ENCODE results near the gene SALL1. TPM values are rescaled to one million over a fixed set of nuclear protein-coding genes. Genes with fewer than 3 reads are reported as not detected.

The SALL1 gene
- total and polyA plus RNA-seq, 2 experiments from 2014 or later, result 9.4 to 22.7 TPM

DNA sequence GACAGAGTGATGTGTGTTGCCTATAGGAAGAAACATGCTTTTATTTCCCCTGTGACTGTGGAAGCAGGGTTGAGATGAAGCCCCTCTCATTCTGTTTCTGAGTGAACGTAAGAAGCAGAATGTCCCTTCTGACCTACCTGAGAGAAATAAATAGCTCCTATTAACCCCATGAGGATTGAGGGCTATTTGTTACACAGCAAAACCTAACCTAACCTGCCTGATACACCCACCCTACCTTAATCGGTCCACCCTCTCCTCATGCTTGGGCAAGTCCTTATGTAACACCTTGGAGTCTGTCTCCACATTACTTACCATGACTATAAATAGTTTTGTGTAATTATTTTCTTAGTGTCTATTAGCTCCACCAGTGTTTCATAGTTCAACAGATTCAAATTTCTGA, 41.9 kb downstream of the SALL1 start:
- no peak overlapping the region for H3K4me2 ChIP-seq
- no peak overlapping the region for H3K27ac ChIP-seq (ENCODE audit: low read depth)
- DNase-seq (ENCODE audit: low spot score), result no peak
- H3K9me2 ChIP-seq (ENCODE audit: insufficient read depth), result no peaks in the 10 kb centered on the region
- H3K4me1 ChIP-seq (ENCODE audit: insufficient read depth), result peaks cover 28% of the 10 kb centered on the region
- no peak overlapping the region for H3K27ac Mint-ChIP-seq
- TF ChIP-seq, protein P1, sequence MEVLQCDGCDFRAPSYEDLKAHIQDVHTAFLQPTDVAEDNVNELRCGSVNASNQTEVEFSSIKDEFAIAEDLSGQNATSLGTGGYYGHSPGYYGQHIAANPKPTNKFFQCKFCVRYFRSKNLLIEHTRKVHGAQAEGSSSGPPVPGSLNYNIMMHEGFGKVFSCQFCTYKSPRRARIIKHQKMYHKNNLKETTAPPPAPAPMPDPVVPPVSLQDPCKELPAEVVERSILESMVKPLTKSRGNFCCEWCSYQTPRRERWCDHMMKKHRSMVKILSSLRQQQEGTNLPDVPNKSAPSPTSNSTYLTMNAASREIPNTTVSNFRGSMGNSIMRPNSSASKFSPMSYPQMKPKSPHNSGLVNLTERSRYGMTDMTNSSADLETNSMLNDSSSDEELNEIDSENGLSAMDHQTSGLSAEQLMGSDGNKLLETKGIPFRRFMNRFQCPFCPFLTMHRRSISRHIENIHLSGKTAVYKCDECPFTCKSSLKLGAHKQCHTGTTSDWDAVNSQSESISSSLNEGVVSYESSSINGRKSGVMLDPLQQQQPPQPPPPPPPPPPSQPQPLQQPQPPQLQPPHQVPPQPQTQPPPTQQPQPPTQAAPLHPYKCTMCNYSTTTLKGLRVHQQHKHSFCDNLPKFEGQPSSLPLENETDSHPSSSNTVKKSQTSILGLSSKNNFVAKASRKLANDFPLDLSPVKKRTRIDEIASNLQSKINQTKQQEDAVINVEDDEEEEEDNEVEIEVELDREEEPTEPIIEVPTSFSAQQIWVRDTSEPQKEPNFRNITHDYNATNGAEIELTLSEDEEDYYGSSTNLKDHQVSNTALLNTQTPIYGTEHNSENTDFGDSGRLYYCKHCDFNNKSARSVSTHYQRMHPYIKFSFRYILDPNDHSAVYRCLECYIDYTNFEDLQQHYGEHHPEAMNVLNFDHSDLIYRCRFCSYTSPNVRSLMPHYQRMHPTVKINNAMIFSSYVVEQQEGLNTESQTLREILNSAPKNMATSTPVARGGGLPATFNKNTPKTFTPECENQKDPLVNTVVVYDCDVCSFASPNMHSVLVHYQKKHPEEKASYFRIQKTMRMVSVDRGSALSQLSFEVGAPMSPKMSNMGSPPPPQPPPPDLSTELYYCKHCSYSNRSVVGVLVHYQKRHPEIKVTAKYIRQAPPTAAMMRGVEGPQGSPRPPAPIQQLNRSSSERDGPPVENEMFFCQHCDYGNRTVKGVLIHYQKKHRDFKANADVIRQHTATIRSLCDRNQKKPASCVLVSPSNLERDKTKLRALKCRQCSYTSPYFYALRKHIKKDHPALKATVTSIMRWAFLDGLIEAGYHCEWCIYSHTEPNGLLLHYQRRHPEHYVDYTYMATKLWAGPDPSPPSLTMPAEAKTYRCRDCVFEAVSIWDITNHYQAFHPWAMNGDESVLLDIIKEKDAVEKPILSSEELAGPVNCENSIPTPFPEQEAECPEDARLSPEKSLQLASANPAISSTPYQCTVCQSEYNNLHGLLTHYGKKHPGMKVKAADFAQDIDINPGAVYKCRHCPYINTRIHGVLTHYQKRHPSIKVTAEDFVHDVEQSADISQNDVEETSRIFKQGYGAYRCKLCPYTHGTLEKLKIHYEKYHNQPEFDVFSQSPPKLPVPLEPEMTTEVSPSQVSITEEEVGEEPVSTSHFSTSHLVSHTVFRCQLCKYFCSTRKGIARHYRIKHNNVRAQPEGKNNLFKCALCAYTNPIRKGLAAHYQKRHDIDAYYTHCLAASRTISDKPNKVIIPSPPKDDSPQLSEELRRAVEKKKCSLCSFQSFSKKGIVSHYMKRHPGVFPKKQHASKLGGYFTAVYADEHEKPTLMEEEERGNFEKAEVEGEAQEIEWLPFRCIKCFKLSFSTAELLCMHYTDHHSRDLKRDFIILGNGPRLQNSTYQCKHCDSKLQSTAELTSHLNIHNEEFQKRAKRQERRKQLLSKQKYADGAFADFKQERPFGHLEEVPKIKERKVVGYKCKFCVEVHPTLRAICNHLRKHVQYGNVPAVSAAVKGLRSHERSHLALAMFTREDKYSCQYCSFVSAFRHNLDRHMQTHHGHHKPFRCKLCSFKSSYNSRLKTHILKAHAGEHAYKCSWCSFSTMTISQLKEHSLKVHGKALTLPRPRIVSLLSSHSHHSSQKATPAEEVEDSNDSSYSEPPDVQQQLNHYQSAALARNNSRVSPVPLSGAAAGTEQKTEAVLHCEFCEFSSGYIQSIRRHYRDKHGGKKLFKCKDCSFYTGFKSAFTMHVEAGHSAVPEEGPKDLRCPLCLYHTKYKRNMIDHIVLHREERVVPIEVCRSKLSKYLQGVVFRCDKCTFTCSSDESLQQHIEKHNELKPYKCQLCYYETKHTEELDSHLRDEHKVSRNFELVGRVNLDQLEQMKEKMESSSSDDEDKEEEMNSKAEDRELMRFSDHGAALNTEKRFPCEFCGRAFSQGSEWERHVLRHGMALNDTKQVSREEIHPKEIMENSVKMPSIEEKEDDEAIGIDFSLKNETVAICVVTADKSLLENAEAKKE (CRISPR knock-in tag; IDR thresholded peaks at IDR 0.05), result no peak
- TF ChIP-seq, protein P2, sequence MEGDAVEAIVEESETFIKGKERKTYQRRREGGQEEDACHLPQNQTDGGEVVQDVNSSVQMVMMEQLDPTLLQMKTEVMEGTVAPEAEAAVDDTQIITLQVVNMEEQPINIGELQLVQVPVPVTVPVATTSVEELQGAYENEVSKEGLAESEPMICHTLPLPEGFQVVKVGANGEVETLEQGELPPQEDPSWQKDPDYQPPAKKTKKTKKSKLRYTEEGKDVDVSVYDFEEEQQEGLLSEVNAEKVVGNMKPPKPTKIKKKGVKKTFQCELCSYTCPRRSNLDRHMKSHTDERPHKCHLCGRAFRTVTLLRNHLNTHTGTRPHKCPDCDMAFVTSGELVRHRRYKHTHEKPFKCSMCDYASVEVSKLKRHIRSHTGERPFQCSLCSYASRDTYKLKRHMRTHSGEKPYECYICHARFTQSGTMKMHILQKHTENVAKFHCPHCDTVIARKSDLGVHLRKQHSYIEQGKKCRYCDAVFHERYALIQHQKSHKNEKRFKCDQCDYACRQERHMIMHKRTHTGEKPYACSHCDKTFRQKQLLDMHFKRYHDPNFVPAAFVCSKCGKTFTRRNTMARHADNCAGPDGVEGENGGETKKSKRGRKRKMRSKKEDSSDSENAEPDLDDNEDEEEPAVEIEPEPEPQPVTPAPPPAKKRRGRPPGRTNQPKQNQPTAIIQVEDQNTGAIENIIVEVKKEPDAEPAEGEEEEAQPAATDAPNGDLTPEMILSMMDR (conservative IDR thresholded peaks at IDR 0.05; ENCODE audit: low read depth in 2 of 2), result no peak
- TF ChIP-seq EZH2 (IDR thresholded peaks at IDR 0.05; ENCODE audit: low read depth, unreplicated experiment) (no peak), JUNB (IDR thresholded peaks at IDR 0.05; ENCODE audit: unreplicated experiment) (no peak), NANOG (IDR thresholded peaks at IDR 0.05; ENCODE audit: borderline replicate concordance) (no peak), ZNF331 (CRISPR knock-in tag; IDR thresholded peaks at IDR 0.05; ENCODE audit: low read depth) (no peak), STAT1 (IDR thresholded peaks at IDR 0.05; ENCODE audit: unreplicated experiment) (no peak), ZNF114 (CRISPR knock-in tag; IDR thresholded peaks at IDR 0.05) (no peak), CREB1 (CRISPR knock-in tag; IDR thresholded peaks at IDR 0.05; ENCODE audit: low read depth) (no peak), REST (IDR thresholded peaks at IDR 0.05; ENCODE audit: unreplicated experiment) (no peak), EZH2phosphoT487 (IDR thresholded peaks at IDR 0.05; ENCODE audit: unreplicated experiment) (no peak), POLR2AphosphoS5 (IDR thresholded peaks at IDR 0.05; ENCODE audit: low read depth) (no peak)
- TF ChIP-seq, protein P3, sequence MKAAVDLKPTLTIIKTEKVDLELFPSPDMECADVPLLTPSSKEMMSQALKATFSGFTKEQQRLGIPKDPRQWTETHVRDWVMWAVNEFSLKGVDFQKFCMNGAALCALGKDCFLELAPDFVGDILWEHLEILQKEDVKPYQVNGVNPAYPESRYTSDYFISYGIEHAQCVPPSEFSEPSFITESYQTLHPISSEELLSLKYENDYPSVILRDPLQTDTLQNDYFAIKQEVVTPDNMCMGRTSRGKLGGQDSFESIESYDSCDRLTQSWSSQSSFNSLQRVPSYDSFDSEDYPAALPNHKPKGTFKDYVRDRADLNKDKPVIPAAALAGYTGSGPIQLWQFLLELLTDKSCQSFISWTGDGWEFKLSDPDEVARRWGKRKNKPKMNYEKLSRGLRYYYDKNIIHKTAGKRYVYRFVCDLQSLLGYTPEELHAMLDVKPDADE (IDR thresholded peaks at IDR 0.05), result no peak
- H3K4me1 Mint-ChIP-seq, result peaks cover 35% of the 10 kb centered on the region
- no peaks in the 10 kb centered on the region for H4K20me1 ChIP-seq (replicated peaks; ENCODE audit: insufficient read depth)
- no peak for ATAC-seq
- H3K4me3 ChIP-seq, result no peak overlapping the region
- no peak overlapping the region for H2AFZ ChIP-seq
- H3K36me3 ChIP-seq (ENCODE audit: insufficient read depth), result no peaks in the 10 kb centered on the region
- H3K27me3 Mint-ChIP-seq (ENCODE audit: insufficient read depth, low read depth, poor library complexity), result peaks cover 24% of the 10 kb centered on the region
- no peaks in the 10 kb centered on the region for H3K79me2 ChIP-seq (replicated peaks; ENCODE audit: insufficient read depth)
- peaks cover 22% of the 10 kb centered on the region for H3K27me3 ChIP-seq (ENCODE audit: insufficient read depth)
- H3K9me3 Mint-ChIP-seq, result peaks cover 6% of the 10 kb centered on the region; the same call in 2 of the 3 replicates
- H3K36me3 Mint-ChIP-seq (ENCODE audit: low read depth), result peaks cover 7% of the 10 kb centered on the region; the same call in 1 of the 3 replicates
- H3K4me3 Mint-ChIP-seq, result no peak overlapping the region
- H3F3A ChIP-seq (replicated peaks; ENCODE audit: low read depth), result 0 out of 2 replicates have a peak, but pooled peaks cover 4% of the 10 kb centered on the region
